GM20000 (cell line): ENCODE data around the gene CCDC93.

ENCODE experiments used
- DNase-seq: peaks from one replicate; pipeline ENCODE4 v3.0.0; 2012; ENCODE audit warnings: low spot score
- TF ChIP-seq, protein P1 (sequence below): IDR thresholded peaks from 2 replicates; pipeline ENCODE4 v1.5.1; 2012; ENCODE audit warnings: mild to moderate bottlenecking, control low read depth; ENCODE audit errors: extremely low read depth, missing control alignments

CCDC93 gene

DNA sequence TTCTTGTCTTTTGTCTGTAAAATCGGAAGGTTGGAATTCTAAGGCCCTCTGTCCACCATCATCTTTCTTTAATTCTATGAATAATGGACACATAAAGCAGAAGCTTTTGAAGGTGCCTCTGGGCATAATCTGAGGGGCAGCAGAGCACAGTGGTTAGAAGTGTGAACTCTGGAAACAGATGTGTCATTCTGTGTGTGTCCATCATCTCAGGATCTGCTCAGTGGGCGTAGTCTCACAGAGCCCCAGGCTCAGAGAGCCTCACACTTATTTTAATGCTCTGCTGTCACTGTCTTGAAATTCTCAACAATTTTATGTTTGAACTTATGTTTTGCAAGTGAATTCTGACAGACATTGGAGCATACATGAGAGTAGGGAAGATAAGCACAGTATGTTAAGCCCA is 31.0 kb upstream of the CCDC93 start:
- no peak for DNase-seq
- TF ChIP-seq, protein P1, sequence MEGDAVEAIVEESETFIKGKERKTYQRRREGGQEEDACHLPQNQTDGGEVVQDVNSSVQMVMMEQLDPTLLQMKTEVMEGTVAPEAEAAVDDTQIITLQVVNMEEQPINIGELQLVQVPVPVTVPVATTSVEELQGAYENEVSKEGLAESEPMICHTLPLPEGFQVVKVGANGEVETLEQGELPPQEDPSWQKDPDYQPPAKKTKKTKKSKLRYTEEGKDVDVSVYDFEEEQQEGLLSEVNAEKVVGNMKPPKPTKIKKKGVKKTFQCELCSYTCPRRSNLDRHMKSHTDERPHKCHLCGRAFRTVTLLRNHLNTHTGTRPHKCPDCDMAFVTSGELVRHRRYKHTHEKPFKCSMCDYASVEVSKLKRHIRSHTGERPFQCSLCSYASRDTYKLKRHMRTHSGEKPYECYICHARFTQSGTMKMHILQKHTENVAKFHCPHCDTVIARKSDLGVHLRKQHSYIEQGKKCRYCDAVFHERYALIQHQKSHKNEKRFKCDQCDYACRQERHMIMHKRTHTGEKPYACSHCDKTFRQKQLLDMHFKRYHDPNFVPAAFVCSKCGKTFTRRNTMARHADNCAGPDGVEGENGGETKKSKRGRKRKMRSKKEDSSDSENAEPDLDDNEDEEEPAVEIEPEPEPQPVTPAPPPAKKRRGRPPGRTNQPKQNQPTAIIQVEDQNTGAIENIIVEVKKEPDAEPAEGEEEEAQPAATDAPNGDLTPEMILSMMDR = no peak

DNA sequence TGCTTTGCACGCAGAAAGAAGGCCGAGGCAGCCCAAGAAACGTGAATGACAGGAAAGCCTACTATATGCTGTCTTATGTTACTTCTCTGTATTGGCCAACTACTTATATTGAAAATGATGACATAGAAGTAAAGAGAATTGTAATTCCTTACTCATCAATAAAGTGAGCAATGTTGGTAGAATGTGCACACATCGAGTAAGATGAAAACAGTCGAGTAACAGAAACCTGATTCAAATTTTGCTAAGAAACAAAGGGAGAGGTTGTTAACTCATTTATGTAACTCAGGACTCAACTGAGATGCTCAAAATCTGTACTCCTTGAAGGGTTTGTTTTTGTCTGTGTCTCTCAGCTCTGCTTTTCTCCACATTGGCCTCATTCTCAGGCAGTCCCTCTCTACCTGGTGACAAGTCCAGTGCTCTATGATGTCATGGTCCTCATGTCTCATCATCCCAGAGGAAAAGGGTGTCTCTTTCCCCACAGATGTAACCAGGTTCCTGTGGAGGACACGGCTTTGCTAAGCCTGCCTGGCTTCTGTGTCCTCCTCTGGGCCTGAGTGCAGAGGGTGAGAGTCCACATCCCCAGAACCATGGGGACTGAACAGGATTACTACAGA is 30.3 kb upstream of the CCDC93 start:
- TF ChIP-seq, protein P1 = no peak
- no peak for DNase-seq

DNA sequence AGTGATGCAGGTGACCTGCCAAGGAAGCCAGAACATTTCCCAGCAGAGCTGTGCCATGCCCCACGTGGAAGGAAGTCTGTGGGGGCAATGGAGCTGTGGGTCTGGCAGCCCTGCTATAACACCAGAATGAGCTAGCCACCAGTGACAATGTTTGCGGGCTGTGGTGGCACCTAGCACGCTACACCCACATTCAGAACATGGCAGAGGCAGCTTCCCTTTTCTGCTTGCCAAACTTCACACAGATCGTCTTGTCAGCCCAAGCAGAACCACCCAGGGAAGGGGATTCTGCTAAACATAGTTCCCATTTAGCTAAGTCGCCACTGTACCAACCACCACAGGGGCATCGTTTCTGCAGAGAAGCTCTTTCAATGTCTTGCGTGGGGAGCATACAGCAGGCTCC is 27.0 kb upstream of the CCDC93 start:
- TF ChIP-seq, protein P1 = no peak
- no peak for DNase-seq

DNA sequence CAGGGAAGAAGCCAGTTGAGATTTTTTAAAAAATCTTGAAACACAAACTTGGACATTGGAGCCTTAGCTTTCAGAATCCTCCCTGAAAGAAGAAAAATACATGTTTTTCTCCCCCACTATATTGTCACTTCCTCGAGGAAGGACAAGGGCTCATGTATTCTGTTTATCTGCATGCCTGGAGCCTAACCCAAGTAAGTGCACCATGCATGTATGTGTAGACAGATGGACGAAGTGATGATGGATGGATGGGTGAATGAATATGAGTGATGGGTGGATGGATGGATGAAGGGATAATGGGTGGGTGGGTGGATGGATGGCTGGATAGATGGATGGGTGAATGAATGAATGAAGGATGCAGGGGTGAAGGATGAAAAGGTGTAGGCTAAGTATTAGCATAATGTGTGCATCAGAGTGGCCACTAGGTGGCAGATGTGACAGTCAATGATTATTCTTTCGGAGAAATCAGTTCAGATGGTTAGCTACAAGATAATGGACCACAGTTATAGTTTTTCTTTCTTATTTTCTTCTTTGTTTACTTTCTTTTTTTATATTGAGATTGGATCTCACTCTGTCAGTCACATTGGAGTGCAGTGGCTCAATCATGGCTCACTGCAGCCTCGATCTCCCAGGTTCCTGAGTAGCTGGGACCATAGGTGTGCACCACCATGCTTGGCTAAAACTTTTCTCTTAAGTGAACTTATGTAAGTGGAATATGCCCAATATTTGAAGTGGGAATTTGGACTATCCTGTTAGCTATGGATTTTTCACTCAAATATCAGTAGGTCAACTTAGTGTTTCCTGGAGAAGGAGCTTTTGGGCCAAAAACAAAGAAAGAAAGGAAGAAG is 18.5 kb upstream of the CCDC93 start:
- TF ChIP-seq, protein P1 = peak; percentile 75
- peak; percentile 49 for DNase-seq

DNA sequence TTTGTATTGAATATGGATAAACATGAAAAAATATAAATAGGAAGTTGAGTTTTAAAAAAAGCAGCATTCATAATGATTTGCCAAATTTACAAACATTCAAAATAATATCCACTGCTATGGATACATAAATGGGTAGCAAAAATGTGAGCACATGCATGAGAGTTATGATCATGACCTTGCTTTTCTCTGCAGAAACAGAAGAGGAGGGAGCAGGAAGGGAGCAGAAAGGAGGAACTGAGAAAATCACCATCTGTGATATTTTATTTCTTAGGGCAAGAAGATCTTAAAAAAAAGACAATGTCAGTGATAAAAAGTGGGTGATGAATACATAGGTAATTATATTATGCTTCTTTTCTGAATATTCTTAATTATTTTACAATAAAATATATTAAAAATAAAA is 17.7 kb upstream of the CCDC93 start:
- DNase-seq = no peak

DNA sequence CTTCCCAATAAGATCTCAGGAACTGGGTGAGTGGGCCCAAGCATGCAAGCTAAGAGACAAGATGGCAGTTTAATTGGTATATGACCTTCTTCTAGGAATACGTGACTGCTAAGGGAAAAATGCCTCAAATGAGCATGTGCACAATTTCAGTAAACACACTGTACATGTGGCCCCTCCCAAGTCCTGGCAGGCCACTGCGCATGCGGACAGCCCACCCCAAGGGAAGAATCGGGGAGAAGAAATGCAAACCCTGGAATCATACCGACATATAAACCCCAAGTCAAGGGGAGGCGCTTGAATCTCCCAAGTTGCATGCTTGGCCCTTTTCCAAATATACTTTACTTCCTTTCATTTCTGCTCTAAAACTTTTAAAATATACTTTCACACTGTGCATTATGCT is 15.2 kb upstream of the CCDC93 start:
- DNase-seq = no peak
- TF ChIP-seq, protein P1 = no peak

More for the DNA sequence above, 17.7 kb upstream of the CCDC93 start:
- TF ChIP-seq, protein P1 = no peak

DNA sequence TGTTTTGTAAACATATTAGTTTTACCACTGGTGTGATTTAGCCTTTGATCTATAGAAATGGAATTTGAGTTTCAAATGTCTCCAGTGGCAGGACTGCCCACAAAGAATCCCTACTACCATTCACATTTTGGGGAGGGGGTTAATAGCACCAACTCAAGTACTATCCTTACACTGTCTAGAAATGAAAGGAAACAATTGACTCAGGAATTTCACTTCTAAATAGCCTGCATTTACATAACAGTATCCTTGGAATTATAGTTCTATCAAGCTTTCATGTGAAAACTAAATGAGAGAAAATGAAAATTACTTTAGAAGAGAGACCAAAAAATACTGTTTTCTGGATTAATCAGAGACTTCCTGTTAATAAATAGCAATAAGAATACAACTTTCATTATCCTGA is 7.5 kb upstream of the CCDC93 start:
- no peak for DNase-seq
- TF ChIP-seq, protein P1 = no peak
